ENCODE data around the gene FAM200C. TPM values are rescaled to one million over a fixed set of nuclear protein-coding genes. Genes with fewer than 3 reads are reported as not detected.
"Not testable (repeated sequence)": the region's sequence is repeated elsewhere in the genome, so short reads cannot be mapped to it uniquely, and the experiment has no call there.

FAM200C gene
- total and polyA plus RNA-seq, 9 donors, result 4.8 to 14.3 (median 8.0) TPM

DNA sequence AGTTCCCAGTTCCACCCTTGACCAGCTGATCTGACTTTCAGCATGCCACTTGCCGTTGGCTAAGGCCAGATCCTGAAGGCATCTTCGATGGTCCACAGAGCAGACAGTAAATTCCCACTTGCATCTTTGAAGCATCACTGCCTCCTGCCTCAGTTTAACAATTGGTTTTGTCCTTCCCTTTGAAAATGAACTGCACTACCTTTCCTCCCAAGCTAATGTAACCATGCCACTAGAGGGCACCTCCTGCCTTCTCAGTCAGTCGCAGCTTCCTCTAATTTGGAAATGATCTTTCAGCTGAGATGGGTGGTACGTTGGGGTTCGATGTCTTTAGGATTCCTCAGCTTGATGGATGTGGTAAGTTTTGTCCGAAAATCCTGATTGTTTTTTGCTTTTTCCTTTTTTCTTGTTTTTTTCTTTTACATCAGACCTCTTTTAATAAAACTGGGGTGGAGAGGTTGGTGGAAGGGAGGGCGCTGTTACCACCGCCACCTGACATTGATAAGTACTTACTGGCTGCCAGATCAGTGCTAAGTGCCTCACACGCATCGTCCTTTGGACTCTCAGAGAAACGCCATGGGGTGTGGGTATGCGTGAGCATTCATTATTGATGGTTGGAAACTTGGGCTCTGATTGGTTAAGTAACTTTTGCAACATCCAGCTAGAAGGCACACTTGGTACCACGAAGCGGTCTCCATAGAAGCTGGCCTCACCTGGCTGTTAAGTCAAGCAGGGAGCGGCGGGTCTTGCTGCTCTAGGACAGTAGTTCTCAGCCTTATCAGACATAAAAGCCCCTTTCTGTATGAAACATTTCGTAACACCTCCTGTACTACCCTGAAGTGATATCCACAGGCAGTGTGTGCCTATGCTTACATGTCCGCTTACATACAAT lies 38.7 kb upstream of the FAM200C start:
- Histone ChIP-seq H3K9me3 (no peaks in the 10 kb centered on the region), H3K4me3 (peak overlapping the region; percentile 33), H3K4me1 (ENCODE audit: insufficient read depth) (no peaks in the 10 kb centered on the region), H3K27ac (no peak overlapping the region), H3K36me3 (no peaks in the 10 kb centered on the region), H3K27me3 (no peaks in the 10 kb centered on the region)
- DNase-seq, result peak in 1 of 5 donors; percentile 27
- TF ChIP-seq EP300 (IDR thresholded peaks at IDR 0.05) (no peak), POLR2A (IDR thresholded peaks at IDR 0.05) (no peak)
- TF ChIP-seq, protein P1, sequence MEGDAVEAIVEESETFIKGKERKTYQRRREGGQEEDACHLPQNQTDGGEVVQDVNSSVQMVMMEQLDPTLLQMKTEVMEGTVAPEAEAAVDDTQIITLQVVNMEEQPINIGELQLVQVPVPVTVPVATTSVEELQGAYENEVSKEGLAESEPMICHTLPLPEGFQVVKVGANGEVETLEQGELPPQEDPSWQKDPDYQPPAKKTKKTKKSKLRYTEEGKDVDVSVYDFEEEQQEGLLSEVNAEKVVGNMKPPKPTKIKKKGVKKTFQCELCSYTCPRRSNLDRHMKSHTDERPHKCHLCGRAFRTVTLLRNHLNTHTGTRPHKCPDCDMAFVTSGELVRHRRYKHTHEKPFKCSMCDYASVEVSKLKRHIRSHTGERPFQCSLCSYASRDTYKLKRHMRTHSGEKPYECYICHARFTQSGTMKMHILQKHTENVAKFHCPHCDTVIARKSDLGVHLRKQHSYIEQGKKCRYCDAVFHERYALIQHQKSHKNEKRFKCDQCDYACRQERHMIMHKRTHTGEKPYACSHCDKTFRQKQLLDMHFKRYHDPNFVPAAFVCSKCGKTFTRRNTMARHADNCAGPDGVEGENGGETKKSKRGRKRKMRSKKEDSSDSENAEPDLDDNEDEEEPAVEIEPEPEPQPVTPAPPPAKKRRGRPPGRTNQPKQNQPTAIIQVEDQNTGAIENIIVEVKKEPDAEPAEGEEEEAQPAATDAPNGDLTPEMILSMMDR (IDR thresholded peaks at IDR 0.05), result peak in 1 of 3 donors; percentile 31
- intact Hi-C loops (cut with DNase I), result no loop called here
- WGBS, 3 donors, result 4 to 5% (median 4%) methylated on average over 18 of the region's 18 CpGs

DNA sequence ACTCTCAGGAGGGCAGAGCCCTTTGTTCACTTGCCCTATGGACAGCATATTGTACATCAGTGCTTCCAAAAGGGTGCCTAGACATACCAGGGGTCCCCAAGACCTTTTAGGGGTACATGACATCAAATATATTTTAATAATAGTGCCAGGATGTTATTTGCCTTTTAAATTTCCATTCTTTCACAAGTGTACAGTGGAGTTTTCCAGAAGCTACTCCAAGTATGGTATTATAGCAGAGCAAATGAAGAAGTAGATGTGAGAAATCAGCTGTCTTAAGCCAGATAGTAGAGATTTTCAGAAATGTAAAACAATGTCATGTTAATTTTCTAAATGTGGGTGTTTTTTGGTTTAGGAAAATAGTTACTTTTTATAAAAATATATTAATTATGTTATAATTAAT lies 37.4 kb upstream of the FAM200C start:
- H3K9me3 ChIP-seq, result no peaks in the 10 kb centered on the region
- H3K4me1 ChIP-seq (ENCODE audit: insufficient read depth), result no peaks in the 10 kb centered on the region
- intact Hi-C loops (cut with DNase I), result no loop called here
- no peak overlapping the region for H3K4me3 ChIP-seq
- H3K27ac ChIP-seq, result no peak overlapping the region
- H3K36me3 ChIP-seq, result no peaks in the 10 kb centered on the region
- no peak for DNase-seq
- no peaks in the 10 kb centered on the region for H3K27me3 ChIP-seq
- TF ChIP-seq, protein P1 (IDR thresholded peaks at IDR 0.05), result no peak
- TF ChIP-seq POLR2A (IDR thresholded peaks at IDR 0.05) (no peak), EP300 (IDR thresholded peaks at IDR 0.05) (no peak)

DNA sequence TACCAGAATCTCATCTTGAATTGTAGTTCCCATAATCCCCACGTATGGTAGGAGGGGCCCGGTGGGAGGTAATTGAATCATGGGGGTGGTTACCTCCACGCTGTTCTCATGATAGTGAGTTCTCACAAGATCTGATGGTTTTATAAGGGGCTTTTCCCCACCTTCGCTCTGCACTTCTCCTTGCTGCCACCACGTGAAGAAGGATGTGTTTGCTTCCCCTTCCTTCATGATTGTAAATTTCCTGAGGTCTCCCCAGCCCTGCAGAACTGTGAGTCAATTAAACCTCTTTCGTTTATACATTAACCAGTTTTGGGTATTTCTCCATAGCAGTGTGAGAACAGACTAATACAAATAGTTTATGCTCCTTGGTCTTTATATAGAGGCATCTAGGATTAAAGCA lies 36.8 kb upstream of the FAM200C start:
- H3K27ac ChIP-seq; H3K4me1 ChIP-seq (ENCODE audit: insufficient read depth); intact Hi-C loops (cut with DNase I); H3K4me3 ChIP-seq; H3K27me3 ChIP-seq; H3K36me3 ChIP-seq; H3K9me3 ChIP-seq; DNase-seq: not testable (repeated sequence)
- WGBS, 3 donors, result 31 to 37% (median 31%) methylated on average over 6 of the region's 6 CpGs

DNA sequence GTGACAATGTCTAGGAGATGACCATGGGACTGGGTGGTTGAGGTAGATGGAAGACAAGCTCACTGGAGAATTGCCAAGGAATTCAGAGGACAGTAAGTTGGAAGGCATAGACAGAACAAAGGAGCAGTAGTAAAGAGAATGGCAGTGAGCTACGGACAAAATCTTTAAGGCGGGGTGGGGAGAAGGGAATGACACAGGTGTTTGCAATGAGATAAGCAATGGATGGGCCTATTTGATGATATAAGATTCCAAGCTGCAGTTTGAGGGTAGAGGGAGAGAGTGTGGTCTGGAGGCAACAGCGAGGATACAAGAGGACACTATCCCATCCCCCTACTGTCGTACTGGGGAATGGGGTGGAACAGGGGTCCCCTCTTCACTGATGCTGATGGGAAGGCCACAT lies 36.2 kb upstream of the FAM200C start:
- no peak for DNase-seq
- TF ChIP-seq EP300 (IDR thresholded peaks at IDR 0.05), result no peak
- no peak for TF ChIP-seq POLR2A (IDR thresholded peaks at IDR 0.05)
- TF ChIP-seq, protein P1 (IDR thresholded peaks at IDR 0.05), result no peak
- 85 to 93% (median 90%) methylated on average over 4 of the region's 4 CpGs for WGBS, 3 donors
- no peaks in the 10 kb centered on the region for H3K9me3 ChIP-seq
- intact Hi-C loops (cut with DNase I), result no loop called here
- no peaks in the 10 kb centered on the region for H3K4me1 ChIP-seq (ENCODE audit: insufficient read depth)
- no peak overlapping the region for H3K4me3 ChIP-seq
- no peaks in the 10 kb centered on the region for H3K36me3 ChIP-seq
- no peak overlapping the region for H3K27ac ChIP-seq
- no peaks in the 10 kb centered on the region for H3K27me3 ChIP-seq

DNA sequence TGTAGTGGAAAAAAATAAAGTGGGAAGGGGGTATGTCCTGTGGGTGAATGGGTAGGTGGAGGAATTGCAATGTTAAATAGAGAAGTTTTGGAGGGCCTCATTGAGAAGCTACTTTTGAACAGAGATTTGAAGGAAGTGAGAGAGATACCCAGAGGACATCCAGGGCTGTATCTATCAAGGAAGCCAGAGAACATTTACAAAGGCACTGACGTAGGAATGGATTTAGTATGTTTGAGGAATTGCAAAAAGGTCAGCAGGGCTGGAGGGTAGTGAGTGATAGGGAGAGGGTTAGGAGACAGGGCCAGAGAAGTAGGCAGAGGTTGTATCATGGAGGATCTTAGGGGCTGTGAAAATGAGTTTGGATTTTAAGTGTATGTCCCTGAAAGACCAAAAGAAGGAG lies 35.7 kb upstream of the FAM200C start:
- no peak overlapping the region for H3K27ac ChIP-seq
- TF ChIP-seq POLR2A (IDR thresholded peaks at IDR 0.05) (no peak), EP300 (IDR thresholded peaks at IDR 0.05) (no peak)
- TF ChIP-seq, protein P1 (IDR thresholded peaks at IDR 0.05), result no peak

More for the DNA sequence above, 35.7 kb upstream of the FAM200C start:
- Histone ChIP-seq H3K27me3 (no peaks in the 10 kb centered on the region), H3K9me3 (no peaks in the 10 kb centered on the region), H3K4me3 (no peak overlapping the region), H3K4me1 (ENCODE audit: insufficient read depth) (no peaks in the 10 kb centered on the region), H3K36me3 (no peaks in the 10 kb centered on the region)
- WGBS, 3 donors, result 80 to 81% (median 81%) methylated on average over 1 of the region's 1 CpG
- intact Hi-C loops (cut with DNase I), result no loop called here
- no peak for DNase-seq

Measured in ovary (tissue), 9 donors.